CD14-positive monocyte (primary cell): ENCODE measurements around the gene CYB5R4. TPM values are rescaled to one million over a fixed set of nuclear protein-coding genes. Genes with fewer than 3 reads are reported as not detected.

Experiments used
- DNase-seq, 3 donors: peaks; one replicate each; pipeline ENCODE4 v3.0.0-alpha.2; 2011 to 2022
- H2AFZ ChIP-seq: 2 replicates; pipeline ENCODE4 v1.6.0; 2012; ENCODE audit warnings: mild to moderate bottlenecking, low read depth, low read length, inconsistent platforms; ENCODE audit not compliant: insufficient read depth, poor library complexity, severe bottlenecking
- H3K27ac ChIP-seq, 2 donors: 1 replicate in 1 of 2; 2 replicates in 1 of 2; pipeline ENCODE4 v1.5.1; 2012 to 2013; ENCODE audit warnings: low read length in 2 of 2, control low read depth in 1 of 2, inconsistent platforms in 1 of 2, low read depth in 1 of 2, mild to moderate bottlenecking in 1 of 2
- H3K27me3 ChIP-seq, 2 donors: one replicate each; pipeline versions ENCODE4 v1.6.0 to v1.6.1; 2011 to 2013; ENCODE audit warnings: low read length in 2 of 2; ENCODE audit not compliant: control insufficient read depth in 2 of 2, insufficient read depth in 2 of 2
- H3K36me3 ChIP-seq, 2 donors: replicated peaks in 1 of 2; 1 replicate in 1 of 2; 2 replicates in 1 of 2; pipeline versions ENCODE4 v1.5.1 to v1.6.1; 2012 to 2013; ENCODE audit warnings: low read length in 2 of 2, control low read depth in 1 of 2, inconsistent platforms in 1 of 2, mild to moderate bottlenecking in 1 of 2; ENCODE audit not compliant: insufficient read depth in 2 of 2, control insufficient read depth in 1 of 2
- H3K4me1 ChIP-seq, 2 donors: 1 replicate in 1 of 2; 2 replicates in 1 of 2; pipeline versions ENCODE4 v1.5.1 to v1.6.1; 2012 to 2013; ENCODE audit warnings: low read length in 2 of 2, control low read depth in 1 of 2, inconsistent platforms in 1 of 2, mild to moderate bottlenecking in 1 of 2, moderate library complexity in 1 of 2; ENCODE audit not compliant: insufficient read depth in 2 of 2, control insufficient read depth in 1 of 2
- H3K4me2 ChIP-seq: replicated peaks from 2 replicates; pipeline ENCODE3; 2012; ENCODE audit warnings: low read length, moderate library complexity, mild to moderate bottlenecking; ENCODE audit not compliant: poor library complexity, severe bottlenecking; ENCODE audit errors: extremely low read depth
- H3K4me3 ChIP-seq, 3 experiments: fragments of 200-600 bp in 1 of 3; sonication (generic) in 1 of 3; replicated peaks in 1 of 3; 1 replicate in 2 of 3; 2 replicates in 1 of 3; pipeline ENCODE4 v1.5.1; 2011 to 2013; ENCODE audit warnings: low read length in 3 of 3, mild to moderate bottlenecking in 3 of 3, control low read depth in 2 of 3, low read depth in 2 of 3, inconsistent platforms in 1 of 3, moderate library complexity in 1 of 3
- H3K79me2 ChIP-seq: 2 replicates; pipeline ENCODE4 v1.6.0; 2012; ENCODE audit warnings: mild to moderate bottlenecking, control low read depth, inconsistent platforms, low read length, moderate library complexity; ENCODE audit not compliant: insufficient read depth
- H3K9ac ChIP-seq: 2 replicates; pipeline ENCODE4 v1.6.0; 2017; ENCODE audit warnings: low read length, mild to moderate bottlenecking; ENCODE audit not compliant: insufficient read depth, poor library complexity, severe bottlenecking
- H3K9me3 ChIP-seq, 2 donors: replicated peaks in 1 of 2; 1 replicate in 1 of 2; 2 replicates in 1 of 2; pipeline versions ENCODE4 v1.5.1 to v1.6.1; 2012 to 2013; ENCODE audit warnings: low read length in 2 of 2, control low read depth in 1 of 2; ENCODE audit not compliant: control insufficient read depth in 1 of 2, insufficient read depth in 1 of 2
- H4K20me1 ChIP-seq: 2 replicates; pipeline ENCODE4 v1.6.0; 2012; ENCODE audit warnings: mild to moderate bottlenecking, low read length, control low read depth, moderate library complexity; ENCODE audit not compliant: insufficient read depth
- H3K27ac Mint-ChIP-seq, 7 donors: one replicate each; pipeline ENCODE4 v1.8.0; 2020; ENCODE audit warnings: mild to moderate bottlenecking in 7 of 7, mixed read lengths in 7 of 7, moderate library complexity in 6 of 7, inconsistent platforms in 2 of 7
- H3K27me3 Mint-ChIP-seq, 3 donors: one replicate each; pipeline ENCODE4 v1.8.0; 2021 to 2022; ENCODE audit warnings: low read depth in 3 of 3, mild to moderate bottlenecking in 3 of 3, mixed read lengths in 3 of 3, moderate library complexity in 3 of 3, inconsistent platforms in 1 of 3
- H3K36me3 Mint-ChIP-seq, 2 donors: one replicate each; pipeline ENCODE4 v1.8.0; 2020; ENCODE audit warnings: mixed read lengths in 2 of 2, inconsistent platforms in 1 of 2, mild to moderate bottlenecking in 1 of 2
- H3K4me1 Mint-ChIP-seq: one replicate; pipeline ENCODE4 v1.8.0; 2020; ENCODE audit warnings: mild to moderate bottlenecking, mixed read lengths
- H3K4me3 Mint-ChIP-seq, 2 donors: one replicate each; pipeline ENCODE4 v1.8.0; 2020; ENCODE audit warnings: mild to moderate bottlenecking in 2 of 2, mixed read lengths in 2 of 2, moderate library complexity in 1 of 2
- H3K9me3 Mint-ChIP-seq, 7 donors: one replicate each; pipeline ENCODE4 v1.8.0; 2020 to 2022; ENCODE audit warnings: mixed read lengths in 7 of 7, mild to moderate bottlenecking in 6 of 7, moderate library complexity in 6 of 7, inconsistent platforms in 2 of 7
- WGBS: methylation state at CpG from one replicate; pipeline ENCODE4 v1.1.5; 2013; ENCODE audit warnings: missing lambda C conversion rate; ENCODE audit not compliant: insufficient coverage; 5-methylcytosine and 5-hydroxymethylcytosine counted together
- intact Hi-C, 2 donors: fragments of 100-400 bp; cut with micrococcal nuclease; formaldehyde crosslinking; loops; one replicate each; pipeline versions ENCODE4 v1.15.0 to v1.15.1; 2023
- polyA plus RNA-seq, 3 donors: library from polyadenylated mRNA; depleted of rRNA in 1 of 3; unstranded in 2 of 3; stranded (reverse) in 1 of 3; fragments of 300-500 nt in 2 of 3; fragments of >200 nt in 1 of 3; fragmentation: Illumina TruSeq in 2 of 3; gene quantifications; 1 replicate in 2 of 3; 2 replicates in 1 of 3; pipeline ENCODE4 v1.2.3, GENCODE V29; 2012 to 2021
- TF ChIP-seq, protein P1 (sequence below): fragments of 200-600 bp; IDR thresholded peaks from one replicate; pipeline ENCODE4 v1.8.0; 2022; ENCODE audit warnings: antibody characterized with exemption, mild to moderate bottlenecking

The CYB5R4 gene
- polyA plus RNA-seq, 3 donors, result 30.5 to 120 (median 116) TPM

DNA sequence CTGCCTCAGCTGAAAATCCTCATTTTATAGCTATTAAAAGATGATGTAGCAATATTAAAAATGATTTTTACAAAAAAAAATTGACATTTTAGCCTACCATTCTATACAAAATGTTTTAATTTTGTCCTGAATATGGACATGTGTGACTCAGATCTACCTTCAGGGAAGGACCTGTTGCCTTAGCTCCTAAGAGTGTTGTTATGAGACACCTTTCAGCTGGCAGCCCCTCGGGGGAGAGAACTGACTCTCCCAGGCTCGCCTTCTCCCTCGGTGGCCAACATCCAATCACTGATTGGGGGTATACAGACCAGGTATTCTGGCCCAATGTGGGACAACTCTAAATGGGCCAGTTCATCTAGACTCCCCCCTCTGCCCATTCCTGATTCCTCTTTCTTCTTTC, 141.6 kb downstream of the CYB5R4 start:
- H3K36me3 Mint-ChIP-seq, result no peaks in the 10 kb centered on the region

GRCh38 chr6:84002226-84002625, 142.7 kb downstream of the CYB5R4 start:
- WGBS, result 100% methylated on average over 1 of the region's 2 CpGs
- intact Hi-C loops, result no loop called here
- no peak for DNase-seq
- Histone ChIP-seq H3K4me1 (no peaks in the 10 kb centered on the region), H3K9me3 (no peaks in the 10 kb centered on the region), H3K27me3 (no peaks in the 10 kb centered on the region), H4K20me1 (no peaks in the 10 kb centered on the region), H3K79me2 (no peaks in the 10 kb centered on the region), H3K4me2 (no peak overlapping the region), H3K27ac (no peak overlapping the region), H3K36me3 (no peaks in the 10 kb centered on the region), H2AFZ (no peak overlapping the region), H3K9ac (no peak overlapping the region), H3K4me3 (no peak overlapping the region)
- H3K36me3 Mint-ChIP-seq, result no peaks in the 10 kb centered on the region
- H3K27ac Mint-ChIP-seq, result no peak overlapping the region
- no peak overlapping the region for H3K4me3 Mint-ChIP-seq
- H3K4me1 Mint-ChIP-seq, result no peaks in the 10 kb centered on the region
- TF ChIP-seq, protein P1, sequence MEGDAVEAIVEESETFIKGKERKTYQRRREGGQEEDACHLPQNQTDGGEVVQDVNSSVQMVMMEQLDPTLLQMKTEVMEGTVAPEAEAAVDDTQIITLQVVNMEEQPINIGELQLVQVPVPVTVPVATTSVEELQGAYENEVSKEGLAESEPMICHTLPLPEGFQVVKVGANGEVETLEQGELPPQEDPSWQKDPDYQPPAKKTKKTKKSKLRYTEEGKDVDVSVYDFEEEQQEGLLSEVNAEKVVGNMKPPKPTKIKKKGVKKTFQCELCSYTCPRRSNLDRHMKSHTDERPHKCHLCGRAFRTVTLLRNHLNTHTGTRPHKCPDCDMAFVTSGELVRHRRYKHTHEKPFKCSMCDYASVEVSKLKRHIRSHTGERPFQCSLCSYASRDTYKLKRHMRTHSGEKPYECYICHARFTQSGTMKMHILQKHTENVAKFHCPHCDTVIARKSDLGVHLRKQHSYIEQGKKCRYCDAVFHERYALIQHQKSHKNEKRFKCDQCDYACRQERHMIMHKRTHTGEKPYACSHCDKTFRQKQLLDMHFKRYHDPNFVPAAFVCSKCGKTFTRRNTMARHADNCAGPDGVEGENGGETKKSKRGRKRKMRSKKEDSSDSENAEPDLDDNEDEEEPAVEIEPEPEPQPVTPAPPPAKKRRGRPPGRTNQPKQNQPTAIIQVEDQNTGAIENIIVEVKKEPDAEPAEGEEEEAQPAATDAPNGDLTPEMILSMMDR, result no peak
- H3K9me3 Mint-ChIP-seq, result peaks cover 0 to 5% (median 2%) of the 10 kb centered on the region in 7 donors
- peaks cover 0 to 2% (median 2%) of the 10 kb centered on the region in 3 donors for H3K27me3 Mint-ChIP-seq

More for the DNA sequence above, 141.6 kb downstream of the CYB5R4 start:
- Histone ChIP-seq H3K27me3 (no peaks in the 10 kb centered on the region), H3K79me2 (no peaks in the 10 kb centered on the region), H3K4me3 (no peak overlapping the region), H3K36me3 (no peaks in the 10 kb centered on the region), H3K4me1 (no peaks in the 10 kb centered on the region), H3K4me2 (no peak overlapping the region), H4K20me1 (no peaks in the 10 kb centered on the region), H3K27ac (no peak overlapping the region), H3K9ac (no peak overlapping the region), H3K9me3 (no peaks in the 10 kb centered on the region), H2AFZ (no peak overlapping the region)
- Mint-ChIP-seq H3K9me3 (peaks cover 0 to 5% (median 2%) of the 10 kb centered on the region in 7 donors), H3K27me3 (peaks cover 2% of the 10 kb centered on the region in 3 donors), H3K4me3 (no peak overlapping the region), H3K27ac (no peak overlapping the region), H3K4me1 (no peaks in the 10 kb centered on the region)
- DNase-seq, result no peak
- 100% methylated on average over 3 of the region's 3 CpGs for WGBS
- intact Hi-C loops, result no loop called here
- TF ChIP-seq, protein P1, result no peak
